Stomach (tissue), 4 donors: Measurements from ENCODE around the gene KIF17.

ENCODE experiments used
- CTCF ChIP-seq, 7 experiments: fragments of 450-650 bp in 4 of 7; fragments of 200-600 bp in 3 of 7; sonication (generic) in 3 of 7; IDR thresholded peaks; one replicate each; pipeline ENCODE4 v1.5.1; 2016 to 2019; ENCODE audit warnings: antibody characterized with exemption in 7 of 7, control low read depth in 2 of 7, mild to moderate bottlenecking in 1 of 7
- POLR2A ChIP-seq, 4 donors: fragments of 450-650 bp; IDR thresholded peaks; one replicate each; pipeline ENCODE4 v1.6.1; 2016; ENCODE audit warnings: antibody characterized with exemption in 4 of 4, control low read depth in 2 of 4, mild to moderate bottlenecking in 1 of 4, moderate library complexity in 1 of 4
- POLR2AphosphoS5 ChIP-seq, 3 donors: sonication (generic); formaldehyde crosslinking; IDR thresholded peaks; one replicate each; pipeline ENCODE4 v1.6.1; 2016; ENCODE audit warnings: antibody characterized with exemption in 3 of 3

- TF ChIP-seq POLR2A (IDR thresholded peaks at IDR 0.05): no peak
- no peak for TF ChIP-seq POLR2AphosphoS5 (IDR thresholded peaks at IDR 0.05)
- TF ChIP-seq CTCF (IDR thresholded peaks at IDR 0.05): no peak
Observed at GRCh38 chr1:20668581-20668980, 49.2 kb downstream of the KIF17 start.
